GM12874 (cell line): ENCODE measurements around the gene MVB12B.

Experiments
- CTCF ChIP-seq: IDR thresholded peaks from 2 replicates; pipeline ENCODE4 v1.5.1; 2011; ENCODE audit warnings: low read depth, mild to moderate bottlenecking, control low read depth, low read length, moderate library complexity; ENCODE audit not compliant: insufficient read depth

MVB12B gene

GRCh38 chr9:126528111-126528510 lies 201.5 kb downstream of the MVB12B start:
- TF ChIP-seq CTCF: no peak

GRCh38 chr9:126528915-126529314 lies 202.3 kb downstream of the MVB12B start:
- TF ChIP-seq CTCF: no peak

GRCh38 chr9:126531035-126531571 lies 204.5 kb downstream of the MVB12B start:
- TF ChIP-seq CTCF: no peak

- TF ChIP-seq CTCF: no peak
Measured at GRCh38 chr9:126531591-126531990, 205.0 kb downstream of the MVB12B start.

GRCh38 chr9:126532019-126532462 lies 205.4 kb downstream of the MVB12B start:
- no peak for TF ChIP-seq CTCF

GRCh38 chr9:126532489-126532888 lies 205.9 kb downstream of the MVB12B start:
- TF ChIP-seq CTCF: no peak

GRCh38 chr9:126532951-126533925 lies 206.6 kb downstream of the MVB12B start:
- TF ChIP-seq CTCF: no peak
